Activated CD4-positive, CD25-positive, alpha-beta regulatory T cell treated with anti-CD3 and anti-CD28 coated beads, Interleukin-2, amount 50 U/mL, for 72 hours (primary cell): ENCODE data around the gene SHISAL2A.

Experiments
- DNase-seq: peaks from one replicate; pipeline ENCODE4 v3.0.0; 2021

Gene SHISAL2A

DNA sequence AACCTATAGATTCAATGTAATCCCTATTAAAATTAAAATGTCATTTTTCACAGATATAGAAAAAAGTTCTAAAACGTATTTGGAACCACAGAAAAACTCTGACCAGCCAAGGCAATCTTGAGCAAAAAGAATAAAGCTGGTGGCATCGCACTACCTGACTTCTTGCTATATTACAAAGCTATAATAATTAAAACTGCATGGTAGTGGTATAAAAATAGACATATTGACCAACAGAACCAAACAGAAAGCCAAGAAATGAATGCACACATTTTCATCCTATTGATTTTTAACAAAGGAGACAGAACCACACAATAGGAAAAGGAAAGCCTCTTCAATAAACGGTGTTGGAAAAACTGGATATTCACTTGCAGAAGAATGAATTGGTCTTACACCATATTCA, 9.2 kb upstream of the SHISAL2A start:
- no peak for DNase-seq

DNA sequence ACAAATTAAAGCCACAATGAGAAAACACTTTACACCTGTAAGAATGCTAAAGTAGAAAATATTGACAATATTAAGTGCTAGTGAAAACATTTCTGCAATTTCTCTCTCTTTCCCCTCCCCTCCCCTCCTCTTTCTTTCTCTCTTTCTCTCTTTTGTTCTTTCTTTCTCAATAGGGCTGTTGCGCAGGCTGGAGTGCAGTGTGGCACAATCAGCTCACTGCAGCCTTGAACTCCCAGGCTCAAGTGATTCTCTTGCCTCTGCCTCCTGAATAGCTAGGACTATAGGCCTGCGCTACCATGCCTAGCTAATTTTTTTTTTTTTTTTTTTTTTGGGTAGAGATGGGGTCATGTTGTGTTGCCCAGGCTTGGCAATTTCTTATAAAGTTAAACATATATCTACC, 5.9 kb upstream of the SHISAL2A start:
- no peak for DNase-seq

GRCh38 chr1:52628614-52629324, 4.2 kb upstream of the SHISAL2A start:
- DNase-seq = no peak

- no peak for DNase-seq
Measured at GRCh38 chr1:52629325-52629643, 3.7 kb upstream of the SHISAL2A start.

DNA sequence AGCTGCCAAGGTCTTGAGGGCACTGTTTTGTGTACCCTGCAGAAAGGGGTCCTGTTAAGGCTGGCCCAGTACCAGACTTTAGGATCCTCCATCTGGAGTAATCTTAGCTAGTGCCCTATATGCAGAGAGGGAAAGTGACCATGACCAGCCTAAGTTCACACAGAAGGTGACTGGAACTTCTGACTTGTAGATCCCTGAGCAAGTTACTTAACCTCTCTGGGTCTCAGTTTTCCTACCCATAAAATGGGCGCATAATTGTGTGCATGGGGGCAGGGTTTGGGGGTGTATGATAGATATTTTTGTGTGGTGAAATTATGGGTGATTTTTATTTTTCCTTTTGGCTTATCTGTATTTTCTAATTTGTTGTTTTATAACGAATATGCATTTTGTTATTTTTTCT, 3.3 kb upstream of the SHISAL2A start:
- no peak for DNase-seq

- DNase-seq = no peak
Measured at GRCh38 chr1:52631759-52632331, 1.1 kb upstream of the SHISAL2A start.

GRCh38 chr1:52633291-52633754, 355 bp downstream of the SHISAL2A start:
- peak; percentile 59 for DNase-seq

- DNase-seq = no peak
Measured at GRCh38 chr1:52634111-52634510, 1.1 kb downstream of the SHISAL2A start.

- DNase-seq = no peak
Measured at GRCh38 chr1:52635321-52636089, 2.5 kb downstream of the SHISAL2A start.

- DNase-seq = peak; percentile 54
Measured at GRCh38 chr1:52636721-52637695, 4.0 kb downstream of the SHISAL2A start.

GRCh38 chr1:52637946-52638345, 5.0 kb downstream of the SHISAL2A start:
- no peak for DNase-seq

GRCh38 chr1:52640697-52641096, 7.7 kb downstream of the SHISAL2A start:
- no peak for DNase-seq

GRCh38 chr1:52641307-52641706, 8.3 kb downstream of the SHISAL2A start:
- DNase-seq = no peak

- DNase-seq = no peak
Measured at GRCh38 chr1:52645261-52645660, 12.3 kb downstream of the SHISAL2A start.

DNA sequence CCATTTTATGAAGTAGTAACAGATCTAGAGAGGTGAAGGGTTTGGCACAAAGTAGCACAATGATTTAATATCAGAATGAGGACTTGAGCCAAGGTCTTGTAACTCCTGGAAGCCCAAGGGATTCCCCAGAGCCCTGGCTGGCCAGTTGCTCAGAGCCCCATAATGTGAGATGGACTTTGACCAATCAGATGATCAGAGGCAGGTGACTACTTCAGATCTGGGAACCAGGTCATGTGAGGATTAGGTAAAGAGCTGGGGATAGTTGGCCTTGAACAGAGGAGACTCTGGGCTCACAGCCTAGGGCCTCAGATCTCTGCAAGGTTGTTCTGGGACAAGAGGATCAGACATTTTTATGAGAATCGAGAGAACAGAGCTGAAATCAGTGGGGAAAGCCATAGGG, 18.9 kb downstream of the SHISAL2A start:
- no peak for DNase-seq

GRCh38 chr1:52653207-52653849, 20.4 kb downstream of the SHISAL2A start:
- no peak for DNase-seq

- DNase-seq = no peak
Measured at GRCh38 chr1:52654063-52654462, 21.1 kb downstream of the SHISAL2A start.

- no peak for DNase-seq
Measured at GRCh38 chr1:52657702-52658101, 24.7 kb downstream of the SHISAL2A start.

GRCh38 chr1:52658795-52659194, 25.8 kb downstream of the SHISAL2A start:
- peak; percentile 35 for DNase-seq

DNA sequence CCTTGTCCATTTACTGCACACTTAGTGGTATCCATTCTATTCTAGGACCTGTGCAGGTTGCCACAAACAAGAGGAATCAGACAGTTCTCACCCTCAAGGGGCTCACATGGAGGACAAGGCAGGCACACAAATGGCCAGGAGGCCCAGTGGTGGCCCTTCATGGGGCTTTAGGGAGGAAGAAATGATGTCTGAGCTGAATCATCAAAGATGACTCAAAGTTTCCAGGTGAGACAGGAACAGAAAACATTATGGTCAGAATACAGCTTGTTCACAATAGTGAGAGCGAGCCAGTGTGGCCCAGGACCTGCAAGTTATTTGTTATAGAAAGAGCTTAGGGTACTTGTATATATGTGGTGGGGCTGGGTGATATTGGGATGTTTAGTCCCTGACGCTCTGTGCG, 26.4 kb downstream of the SHISAL2A start:
- peak; percentile 39 for DNase-seq

DNA sequence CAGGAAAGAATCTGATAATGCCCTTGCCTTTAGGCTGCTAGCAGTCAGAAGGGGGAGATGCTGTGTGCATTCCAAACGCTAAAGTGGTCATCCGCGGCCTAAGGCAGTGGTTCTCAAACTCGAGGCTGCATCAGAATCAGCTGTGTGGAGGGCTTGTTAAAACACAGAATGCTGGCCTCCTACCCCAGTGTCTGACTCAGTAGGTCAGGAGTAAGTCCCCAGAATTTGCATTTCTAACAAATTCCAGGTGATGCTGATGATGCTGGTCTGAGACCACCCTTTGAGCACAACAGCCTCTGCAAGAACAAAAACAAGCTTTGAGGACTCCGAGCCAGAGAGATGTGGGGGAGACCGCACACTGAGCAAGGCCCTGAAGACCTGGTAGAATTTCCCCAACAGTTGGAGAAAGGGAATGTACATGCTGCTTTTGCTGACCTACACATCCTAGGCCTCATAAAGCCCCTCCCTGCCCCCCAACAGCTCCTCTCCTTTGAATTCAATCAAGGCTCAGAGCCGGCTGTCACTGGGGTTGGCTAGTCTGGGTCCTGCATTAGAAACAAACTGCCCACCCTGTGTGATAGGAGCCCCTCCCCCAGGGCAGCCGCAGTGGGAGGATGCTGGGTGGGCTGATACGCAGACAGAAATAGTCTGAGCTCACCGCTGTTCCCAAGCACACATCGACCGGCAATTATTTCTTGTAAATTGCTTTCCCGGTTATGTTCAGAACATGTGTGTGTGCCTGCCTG, 27.1 kb downstream of the SHISAL2A start:
- no peak for DNase-seq

DNA sequence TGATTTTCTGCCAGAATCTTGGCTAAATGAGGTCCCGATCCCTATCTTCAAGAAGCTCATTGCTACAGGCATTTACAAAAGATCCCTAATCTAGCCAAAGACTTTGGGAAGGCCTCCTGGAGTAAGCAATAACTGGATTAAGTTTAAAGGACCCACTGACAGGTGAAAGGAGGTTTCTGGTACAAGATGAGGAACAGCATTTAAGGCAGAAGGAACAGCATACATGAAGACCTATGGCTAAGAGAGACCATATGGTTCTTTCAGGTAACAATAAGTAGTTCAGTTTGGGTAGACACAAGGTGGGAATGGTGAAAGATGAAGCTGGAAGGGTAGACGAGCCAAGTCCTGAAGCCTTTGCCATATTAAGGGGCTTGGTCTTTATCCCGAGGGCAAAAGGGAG, 27.8 kb downstream of the SHISAL2A start:
- no peak for DNase-seq
